ENCODE results near the gene CSF3R. TPM values are rescaled to one million over a fixed set of nuclear protein-coding genes. Genes with fewer than 3 reads are reported as not detected.

The CSF3R gene
- total RNA-seq, 2 experiments from 2014 or later, result not detected

- CTCF ChIA-PET, result no interaction called here
- POLR2A ChIA-PET, result no interaction called here
These were observed 15.7 kb downstream of the CSF3R start for GRCh38 chr1:36467027-36467410.

DNA sequence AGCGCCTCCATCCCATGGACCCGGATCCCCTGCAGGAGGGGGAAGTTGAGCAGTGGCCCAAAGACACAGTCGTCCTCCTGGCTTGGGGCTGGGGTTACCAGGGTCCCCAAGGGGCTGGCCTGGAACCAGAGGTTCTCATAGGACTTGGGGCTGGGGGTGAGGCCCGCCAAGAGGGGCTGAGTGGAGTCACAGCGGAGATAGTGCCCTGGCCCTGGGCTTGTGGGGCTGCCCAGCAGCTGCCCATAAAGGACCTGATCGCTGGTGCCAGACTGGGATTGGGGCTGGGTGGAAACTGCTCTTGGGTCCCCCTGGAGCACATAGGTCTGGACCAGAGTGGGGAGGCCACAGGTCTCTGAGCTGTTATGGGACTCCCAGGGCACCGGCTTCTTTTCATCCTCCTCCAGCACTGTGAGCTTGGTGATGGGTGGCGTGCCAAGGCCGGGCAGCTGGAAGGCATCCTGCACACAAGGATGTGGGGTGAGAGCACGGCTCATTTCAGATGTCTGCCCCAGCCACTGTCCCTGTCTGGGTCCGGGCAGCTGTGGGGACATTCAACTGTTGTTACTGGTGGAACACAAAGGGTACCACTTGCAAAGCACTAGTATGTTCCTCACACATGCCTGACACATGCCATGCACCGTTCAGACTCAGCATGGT is 16.2 kb downstream of the CSF3R start:
- ChIA-PET POLR2A (no interaction called here), CTCF (no interaction called here)

GRCh38 chr1:36465731-36466369 is 16.9 kb downstream of the CSF3R start:
- ChIA-PET POLR2A (no interaction called here), CTCF (no interaction called here)

GRCh38 chr1:36464605-36465393 is 17.9 kb downstream of the CSF3R start:
- ChIA-PET POLR2A (interaction anchor here (1.9 kb wide), 1 partner anchor 14 kb away, joined by 19 read pairs; the partner anchor contains the start of gene OSCP1), CTCF (interaction anchor here (1.2 kb wide), 1 partner anchor 16 kb away, joined by 3 read pairs; no protein-coding TSS in a partner anchor)

- POLR2A ChIA-PET, result interaction anchor here (1.9 kb wide), 1 partner anchor 14 kb away, joined by 19 read pairs; the partner anchor contains the start of gene OSCP1
- CTCF ChIA-PET, result interaction anchor here (1.1 to 1.2 kb wide), 2 partner anchors 14 to 15 kb away, joined by 3 to 5 read pairs; partner anchors contain the start of gene OSCP1
These were observed 18.7 kb downstream of the CSF3R start, which contains the start of gene MRPS15 for GRCh38 chr1:36463803-36464604. TSS of gene MRPS15 (minus strand) at chr1:36464384. CDS start at chr1:36464275, 109 bp downstream.

DNA sequence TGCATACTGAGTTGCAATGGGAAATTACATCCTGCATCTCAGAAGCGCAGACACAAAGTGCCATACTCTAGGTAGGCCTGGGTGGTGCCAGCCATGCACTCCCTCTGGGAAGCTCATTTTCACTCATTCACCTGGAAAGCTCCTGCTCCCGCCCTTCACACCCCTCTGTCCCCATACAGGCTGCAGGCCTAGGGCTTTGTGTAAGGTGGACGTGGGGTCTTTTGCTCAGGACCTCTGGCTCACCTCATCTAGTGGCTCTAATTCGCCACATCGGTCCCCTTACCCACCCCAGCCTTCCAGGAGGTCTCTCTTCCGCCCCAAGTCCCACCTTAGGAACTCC is 19.3 kb downstream of the CSF3R start:
- POLR2A ChIA-PET, result interaction anchor here (1.9 kb wide), 1 partner anchor 13 kb away, joined by 19 read pairs; the partner anchor contains the start of gene OSCP1
- CTCF ChIA-PET, result interaction anchor here (1.1 to 1.2 kb wide), 2 partner anchors 13 to 15 kb away, joined by 3 to 5 read pairs; partner anchors contain the start of gene OSCP1

DNA sequence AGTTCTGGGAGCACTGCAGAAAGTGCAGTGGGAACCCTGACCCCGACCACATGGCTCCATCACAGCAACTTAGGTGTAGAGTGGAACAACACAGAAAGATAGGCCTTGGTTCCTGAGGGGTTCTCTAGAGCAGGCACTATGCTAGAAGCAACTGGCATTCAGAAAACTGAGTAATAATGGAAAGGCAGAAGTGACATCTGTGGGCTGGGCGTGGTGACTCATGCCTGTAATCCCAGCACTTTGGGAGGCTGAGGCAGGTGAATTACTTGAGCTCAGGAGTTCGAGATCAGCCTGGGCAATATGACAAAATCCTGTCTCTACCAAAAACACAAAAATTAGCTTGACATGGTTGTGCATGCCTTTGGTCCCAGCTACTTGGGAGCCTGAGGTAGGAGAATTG is 23.8 kb downstream of the CSF3R start:
- ChIA-PET POLR2A (no interaction called here), CTCF (interaction anchor here (0.7 to 1.4 kb wide), 5 partner anchors 10 to 72 kb away, joined by 3 to 5 read pairs (median 3); no protein-coding TSS in a partner anchor)

GRCh38 chr1:36457691-36458090 is 25.0 kb downstream of the CSF3R start:
- ChIA-PET CTCF (no interaction called here), POLR2A (no interaction called here)

- ChIA-PET CTCF (no interaction called here), POLR2A (no interaction called here)
These were observed 26.3 kb downstream of the CSF3R start for GRCh38 chr1:36456391-36456928.

GRCh38 chr1:36455386-36455785 is 27.3 kb downstream of the CSF3R start:
- POLR2A ChIA-PET, result no interaction called here
- CTCF ChIA-PET, result no interaction called here

DNA sequence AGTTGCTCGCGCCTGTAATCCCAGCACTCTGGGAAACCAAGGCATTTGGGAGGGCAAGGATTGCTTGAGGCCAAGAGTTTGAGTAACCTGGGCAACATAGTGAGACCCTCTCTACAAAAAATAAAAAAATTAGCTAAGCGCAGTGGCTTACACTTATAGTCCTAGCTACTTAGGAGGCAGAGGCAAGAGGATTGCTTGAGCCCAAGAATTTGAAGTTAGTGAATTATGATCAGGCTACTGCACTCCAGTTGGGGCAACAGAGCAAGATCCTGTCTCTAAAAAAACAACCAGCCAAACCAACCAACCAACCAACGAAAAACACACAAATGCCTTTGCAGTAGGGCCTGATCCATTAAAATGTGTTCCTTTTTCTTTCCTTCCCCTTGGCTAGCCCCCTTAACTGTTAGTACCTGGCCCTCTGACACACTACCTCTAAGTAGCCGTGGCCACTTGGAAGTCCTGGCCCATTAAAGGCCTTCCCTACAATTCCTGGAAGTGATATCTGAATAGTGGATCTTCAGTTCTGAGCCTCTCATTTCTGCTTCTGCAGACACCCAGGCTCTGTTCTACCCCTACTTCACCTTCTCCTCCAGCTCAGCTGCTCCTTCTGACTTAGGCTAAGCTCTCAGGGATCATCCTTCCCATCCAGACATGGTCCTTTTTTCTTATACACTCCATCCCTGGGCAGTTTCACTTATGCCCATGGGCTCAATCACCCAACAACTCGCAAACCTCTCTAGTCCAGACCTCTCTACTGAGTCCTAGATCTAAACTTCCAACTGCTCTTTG is 28.9 kb downstream of the CSF3R start:
- POLR2A ChIA-PET, result no interaction called here
- CTCF ChIA-PET, result no interaction called here

DNA sequence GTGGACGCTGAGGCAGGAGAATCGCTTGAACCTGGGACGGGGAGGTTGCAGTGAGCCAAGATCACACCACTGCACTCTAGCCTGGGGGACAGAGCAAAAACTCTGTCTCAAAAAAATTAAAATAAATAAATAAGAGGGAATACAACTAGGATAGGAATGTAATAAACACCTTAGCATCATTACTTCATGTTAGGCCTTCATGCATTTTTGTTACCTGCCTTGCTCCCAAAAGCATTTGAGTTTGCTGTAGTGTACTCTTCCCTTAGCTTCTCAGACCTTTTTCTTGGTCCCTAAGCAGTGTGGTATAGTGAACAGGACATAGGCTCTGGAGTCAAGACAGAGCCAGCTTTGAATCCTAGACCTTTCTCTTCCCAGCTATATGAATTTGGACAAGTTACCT is 29.7 kb downstream of the CSF3R start:
- ChIA-PET POLR2A (no interaction called here), CTCF (no interaction called here)

- CTCF ChIA-PET, result interaction anchor here (1.0 to 1.5 kb wide), 2 partner anchors 13 to 27 kb away, joined by 5 read pairs; partner anchors contain the start of gene MRPS15
- POLR2A ChIA-PET, result interaction anchor here (3.3 kb wide), 1 partner anchor 13 kb away, joined by 19 read pairs; the partner anchor contains the start of gene MRPS15
These were observed 31.8 kb downstream of the CSF3R start for GRCh38 chr1:36450919-36451305.

GRCh38 chr1:36450270-36450918 is 32.3 kb downstream of the CSF3R start, which contains the start of gene OSCP1:
TSS of gene OSCP1 (minus strand) at chr1:36450451. CDS start at chr1:36450369, 82 bp downstream.
- CTCF ChIA-PET, result interaction anchor here (1.0 to 1.5 kb wide), 2 partner anchors 13 to 27 kb away, joined by 5 read pairs; partner anchors contain the start of gene MRPS15
- POLR2A ChIA-PET, result interaction anchor here (3.3 kb wide), 1 partner anchor 13 kb away, joined by 19 read pairs; the partner anchor contains the start of gene MRPS15

GRCh38 chr1:36448530-36449056 is 34.1 kb downstream of the CSF3R start:
- ChIA-PET POLR2A (interaction anchor here (3.3 kb wide), 1 partner anchor 15 kb away, joined by 19 read pairs; the partner anchor contains the start of gene MRPS15), CTCF (interaction anchor here (1.1 to 1.3 kb wide), 2 partner anchors 10 to 16 kb away, joined by 3 read pairs; partner anchors contain the start of gene MRPS15)

DNA sequence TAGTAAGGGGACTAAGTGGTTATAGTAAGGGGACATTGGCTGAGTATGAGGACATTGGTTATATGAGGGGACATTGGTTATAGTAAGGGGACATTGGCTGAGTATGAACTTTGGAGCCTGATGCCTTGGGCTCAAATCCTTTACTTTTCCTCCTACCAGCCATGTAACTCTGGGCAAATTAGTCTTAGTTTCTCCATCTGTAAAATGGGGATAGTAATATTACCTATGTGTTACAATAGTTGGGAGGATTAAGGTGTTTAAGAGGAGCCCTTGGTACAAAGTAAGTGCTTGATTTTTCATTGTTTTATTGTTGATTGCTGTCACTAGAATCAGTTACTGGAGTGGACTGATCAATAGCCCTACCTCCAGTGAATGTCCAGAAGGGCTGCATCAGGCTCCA is 35.3 kb downstream of the CSF3R start:
- POLR2A ChIA-PET, result no interaction called here
- CTCF ChIA-PET, result no interaction called here

GRCh38 chr1:36446746-36447145 is 36.0 kb downstream of the CSF3R start:
- POLR2A ChIA-PET, result no interaction called here
- CTCF ChIA-PET, result interaction anchor here (1.2 kb wide), 1 partner anchor 12 kb away, joined by 3 read pairs; no protein-coding TSS in a partner anchor
